ENCODE measurements around the gene IL1RAPL2.
A peak's percentile ranks its signal among the peaks of the same experiment; 100 is the strongest.
"Not testable (repeated sequence)": the region's sequence is repeated elsewhere in the genome, so short reads cannot be mapped to it uniquely, and the experiment has no call there.

IL1RAPL2 gene

GRCh38 chrX:104863466-104863865 is 297.5 kb downstream of the IL1RAPL2 start:
- no peak for DNase-seq

- no peak for DNase-seq
Measured at GRCh38 chrX:104864296-104864695, 298.3 kb downstream of the IL1RAPL2 start.

- no peak for DNase-seq
Measured at GRCh38 chrX:104877504-104877903, 311.5 kb downstream of the IL1RAPL2 start.

GRCh38 chrX:104902070-104902469 is 336.1 kb downstream of the IL1RAPL2 start:
- DNase-seq = no peak

- DNase-seq = not testable (repeated sequence)
Measured at GRCh38 chrX:104909694-104910093, 343.7 kb downstream of the IL1RAPL2 start.

- peak; percentile 32 to 42 for DNase-seq
Measured at GRCh38 chrX:104913348-104913747, 347.3 kb downstream of the IL1RAPL2 start.

GRCh38 chrX:104914686-104915085 is 348.7 kb downstream of the IL1RAPL2 start:
- DNase-seq = not testable (repeated sequence)

- no peak for DNase-seq
Measured at GRCh38 chrX:104918122-104918521, 352.1 kb downstream of the IL1RAPL2 start.

- DNase-seq = no peak
Measured at GRCh38 chrX:104921584-104922205, 355.7 kb downstream of the IL1RAPL2 start.

- DNase-seq = peak; percentile 45 to 64
Measured at GRCh38 chrX:104922206-104922621, 356.2 kb downstream of the IL1RAPL2 start.

- DNase-seq = no peak
Measured at GRCh38 chrX:104929324-104929723, 363.3 kb downstream of the IL1RAPL2 start.

GRCh38 chrX:104935581-104935980 is 369.6 kb downstream of the IL1RAPL2 start:
- no peak for DNase-seq

- DNase-seq = no peak
Measured at GRCh38 chrX:104953251-104953650, 387.3 kb downstream of the IL1RAPL2 start.

- no peak for DNase-seq
Measured at GRCh38 chrX:104961926-104962325, 395.9 kb downstream of the IL1RAPL2 start.

- DNase-seq = no peak
Measured at GRCh38 chrX:104968241-104968640, 402.2 kb downstream of the IL1RAPL2 start.

- no peak for DNase-seq
Measured at GRCh38 chrX:104972737-104973136, 406.7 kb downstream of the IL1RAPL2 start.

- no peak for DNase-seq
Measured at GRCh38 chrX:104987063-104987462, 421.1 kb downstream of the IL1RAPL2 start.

- no peak for DNase-seq
Measured at GRCh38 chrX:104988038-104988437, 422.0 kb downstream of the IL1RAPL2 start.

- DNase-seq = no peak
Measured at GRCh38 chrX:104995546-104995945, 429.5 kb downstream of the IL1RAPL2 start.

GRCh38 chrX:105006103-105006502 is 440.1 kb downstream of the IL1RAPL2 start:
- DNase-seq = no peak

- DNase-seq = no peak
Measured at GRCh38 chrX:105006996-105007395, 441.0 kb downstream of the IL1RAPL2 start.

GRCh38 chrX:105013719-105014118 is 447.7 kb downstream of the IL1RAPL2 start:
- no peak for DNase-seq

- DNase-seq = no peak
Measured at GRCh38 chrX:105017641-105018040, 451.6 kb downstream of the IL1RAPL2 start.

- no peak for DNase-seq
Measured at GRCh38 chrX:105018865-105019264, 452.9 kb downstream of the IL1RAPL2 start.

- not testable (repeated sequence) for DNase-seq
Measured at GRCh38 chrX:105028962-105029361, 463.0 kb downstream of the IL1RAPL2 start.

All from Kasumi-1 (cell line).